HG02970 (cell line): ENCODE results near the gene M1AP.

ENCODE experiments used
- ATAC-seq: cut with Tn5 transposase; IDR thresholded peaks from one replicate; pipeline ENCODE4 v1.9.1; 2021; ENCODE audit warnings: mild to moderate bottlenecking, moderate library complexity, moderate number of reproducible peaks; ENCODE audit not compliant: unreplicated experiment, low FRiP score

Gene M1AP

GRCh38 chr2:74599676-74600075, 48.5 kb downstream of the M1AP start:
- no peak for ATAC-seq

- no peak for ATAC-seq
Measured at GRCh38 chr2:74597410-74597809, 50.7 kb downstream of the M1AP start.

GRCh38 chr2:74596584-74596983, 51.5 kb downstream of the M1AP start:
- ATAC-seq, result no peak

GRCh38 chr2:74593826-74594772, 54.0 kb downstream of the M1AP start:
- no peak for ATAC-seq

- ATAC-seq, result no peak
Measured at GRCh38 chr2:74588664-74589063, 59.5 kb downstream of the M1AP start.

- ATAC-seq, result no peak
Measured at GRCh38 chr2:74587664-74588277, 60.4 kb downstream of the M1AP start.

- no peak for ATAC-seq
Measured at GRCh38 chr2:74585406-74586185, 62.5 kb downstream of the M1AP start.

- no peak for ATAC-seq
Measured at GRCh38 chr2:74584088-74584645, 64.0 kb downstream of the M1AP start.

- ATAC-seq, result no peak
Measured at GRCh38 chr2:74583504-74583903, 64.6 kb downstream of the M1AP start.

- no peak for ATAC-seq
Measured at GRCh38 chr2:74582184-74582583, 65.9 kb downstream of the M1AP start.

GRCh38 chr2:74581463-74581862, 66.7 kb downstream of the M1AP start:
- ATAC-seq, result no peak

- ATAC-seq, result no peak
Measured at GRCh38 chr2:74578408-74578807, 69.7 kb downstream of the M1AP start.

- ATAC-seq, result no peak
Measured at GRCh38 chr2:74577448-74577847, 70.7 kb downstream of the M1AP start.

GRCh38 chr2:74576863-74577229, 71.3 kb downstream of the M1AP start:
- ATAC-seq, result no peak

- ATAC-seq, result no peak
Measured at GRCh38 chr2:74576211-74576862, 71.8 kb downstream of the M1AP start.

GRCh38 chr2:74575320-74575719, 72.8 kb downstream of the M1AP start:
- no peak for ATAC-seq

GRCh38 chr2:74573747-74574562, 74.2 kb downstream of the M1AP start:
- no peak for ATAC-seq

- no peak for ATAC-seq
Measured at GRCh38 chr2:74572178-74572925, 75.8 kb downstream of the M1AP start.

GRCh38 chr2:74571058-74571457, 77.1 kb downstream of the M1AP start:
- no peak for ATAC-seq
